ENCODE measurements around the gene GRIP1. TPM values are rescaled to one million over a fixed set of nuclear protein-coding genes. Genes with fewer than 3 reads are reported as not detected.

The GRIP1 gene
- total and polyA plus RNA-seq, 2 experiments from 2014 or later: 5.1 to 13.7 TPM

DNA sequence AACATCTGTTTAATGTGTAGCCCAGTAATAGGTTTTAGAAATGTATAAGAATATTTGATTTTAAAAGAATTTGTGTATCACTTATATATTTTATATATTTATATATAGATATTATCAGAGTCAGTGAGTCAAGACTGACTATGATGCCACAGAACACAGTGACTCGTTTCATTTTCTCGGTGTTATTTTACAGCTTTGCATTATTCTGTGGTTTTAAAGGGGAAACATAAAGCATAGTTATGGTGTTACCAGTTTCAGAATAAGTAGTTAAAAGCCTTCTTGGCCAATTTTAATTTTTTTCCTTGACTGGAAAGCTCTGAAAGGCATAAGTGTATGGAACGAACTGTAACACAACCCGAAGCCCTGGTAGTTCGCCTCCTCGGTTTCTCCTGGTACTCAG is 91.0 kb downstream of the GRIP1 start (continued):
- TF ChIP-seq, protein P1, sequence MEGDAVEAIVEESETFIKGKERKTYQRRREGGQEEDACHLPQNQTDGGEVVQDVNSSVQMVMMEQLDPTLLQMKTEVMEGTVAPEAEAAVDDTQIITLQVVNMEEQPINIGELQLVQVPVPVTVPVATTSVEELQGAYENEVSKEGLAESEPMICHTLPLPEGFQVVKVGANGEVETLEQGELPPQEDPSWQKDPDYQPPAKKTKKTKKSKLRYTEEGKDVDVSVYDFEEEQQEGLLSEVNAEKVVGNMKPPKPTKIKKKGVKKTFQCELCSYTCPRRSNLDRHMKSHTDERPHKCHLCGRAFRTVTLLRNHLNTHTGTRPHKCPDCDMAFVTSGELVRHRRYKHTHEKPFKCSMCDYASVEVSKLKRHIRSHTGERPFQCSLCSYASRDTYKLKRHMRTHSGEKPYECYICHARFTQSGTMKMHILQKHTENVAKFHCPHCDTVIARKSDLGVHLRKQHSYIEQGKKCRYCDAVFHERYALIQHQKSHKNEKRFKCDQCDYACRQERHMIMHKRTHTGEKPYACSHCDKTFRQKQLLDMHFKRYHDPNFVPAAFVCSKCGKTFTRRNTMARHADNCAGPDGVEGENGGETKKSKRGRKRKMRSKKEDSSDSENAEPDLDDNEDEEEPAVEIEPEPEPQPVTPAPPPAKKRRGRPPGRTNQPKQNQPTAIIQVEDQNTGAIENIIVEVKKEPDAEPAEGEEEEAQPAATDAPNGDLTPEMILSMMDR (conservative IDR thresholded peaks at IDR 0.05; ENCODE audit: low read depth in 2 of 2): no peak
- TF ChIP-seq STAT1 (IDR thresholded peaks at IDR 0.05; ENCODE audit: unreplicated experiment) (no peak), CREB1 (CRISPR knock-in tag; IDR thresholded peaks at IDR 0.05; ENCODE audit: low read depth) (no peak)

DNA sequence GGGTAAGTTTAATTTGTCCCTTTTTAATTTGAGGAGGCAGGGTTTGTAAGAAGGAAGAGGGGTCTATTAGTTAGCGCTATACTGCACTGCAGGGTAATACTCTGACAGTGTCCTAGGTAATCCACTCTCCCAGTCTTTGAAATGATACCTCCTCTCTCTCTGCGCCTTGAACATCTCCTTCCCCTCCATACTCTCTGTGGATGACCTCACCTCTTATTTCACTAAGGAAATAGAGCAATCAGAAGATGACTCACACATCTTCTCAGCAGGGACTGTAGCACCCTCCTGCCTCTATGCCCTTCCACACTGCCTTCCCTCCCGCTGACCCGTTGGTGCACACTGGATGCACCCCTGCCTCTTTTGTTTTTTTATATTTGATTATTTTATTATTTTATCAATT is 94.2 kb downstream of the GRIP1 start:
- no peaks in the 10 kb centered on the region; the same call in 2 of the 3 replicates for H3K36me3 Mint-ChIP-seq (ENCODE audit: low read depth)
- no peak overlapping the region for H3K4me3 Mint-ChIP-seq
- DNase-seq (ENCODE audit: low spot score): no peak

DNA sequence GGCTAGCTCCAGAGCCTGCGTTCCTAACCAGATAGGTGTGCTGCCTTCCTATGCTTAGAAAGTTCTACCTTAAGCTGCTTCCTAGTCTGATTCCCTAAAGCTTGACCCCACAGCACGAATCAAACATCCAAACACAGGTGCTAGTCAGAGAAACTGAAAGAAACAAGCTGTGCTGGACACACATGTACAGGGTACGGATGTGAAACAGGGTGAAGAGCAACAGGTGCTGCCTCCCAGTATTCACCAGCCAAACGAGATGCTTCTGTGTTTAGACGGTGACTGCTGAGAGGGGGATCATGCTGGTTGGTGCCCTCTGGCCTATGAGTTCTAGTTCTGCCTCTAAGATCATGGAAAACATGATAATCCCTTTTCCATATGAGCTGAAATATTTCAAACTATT is 105.3 kb downstream of the GRIP1 start:
- TF ChIP-seq, protein P2, sequence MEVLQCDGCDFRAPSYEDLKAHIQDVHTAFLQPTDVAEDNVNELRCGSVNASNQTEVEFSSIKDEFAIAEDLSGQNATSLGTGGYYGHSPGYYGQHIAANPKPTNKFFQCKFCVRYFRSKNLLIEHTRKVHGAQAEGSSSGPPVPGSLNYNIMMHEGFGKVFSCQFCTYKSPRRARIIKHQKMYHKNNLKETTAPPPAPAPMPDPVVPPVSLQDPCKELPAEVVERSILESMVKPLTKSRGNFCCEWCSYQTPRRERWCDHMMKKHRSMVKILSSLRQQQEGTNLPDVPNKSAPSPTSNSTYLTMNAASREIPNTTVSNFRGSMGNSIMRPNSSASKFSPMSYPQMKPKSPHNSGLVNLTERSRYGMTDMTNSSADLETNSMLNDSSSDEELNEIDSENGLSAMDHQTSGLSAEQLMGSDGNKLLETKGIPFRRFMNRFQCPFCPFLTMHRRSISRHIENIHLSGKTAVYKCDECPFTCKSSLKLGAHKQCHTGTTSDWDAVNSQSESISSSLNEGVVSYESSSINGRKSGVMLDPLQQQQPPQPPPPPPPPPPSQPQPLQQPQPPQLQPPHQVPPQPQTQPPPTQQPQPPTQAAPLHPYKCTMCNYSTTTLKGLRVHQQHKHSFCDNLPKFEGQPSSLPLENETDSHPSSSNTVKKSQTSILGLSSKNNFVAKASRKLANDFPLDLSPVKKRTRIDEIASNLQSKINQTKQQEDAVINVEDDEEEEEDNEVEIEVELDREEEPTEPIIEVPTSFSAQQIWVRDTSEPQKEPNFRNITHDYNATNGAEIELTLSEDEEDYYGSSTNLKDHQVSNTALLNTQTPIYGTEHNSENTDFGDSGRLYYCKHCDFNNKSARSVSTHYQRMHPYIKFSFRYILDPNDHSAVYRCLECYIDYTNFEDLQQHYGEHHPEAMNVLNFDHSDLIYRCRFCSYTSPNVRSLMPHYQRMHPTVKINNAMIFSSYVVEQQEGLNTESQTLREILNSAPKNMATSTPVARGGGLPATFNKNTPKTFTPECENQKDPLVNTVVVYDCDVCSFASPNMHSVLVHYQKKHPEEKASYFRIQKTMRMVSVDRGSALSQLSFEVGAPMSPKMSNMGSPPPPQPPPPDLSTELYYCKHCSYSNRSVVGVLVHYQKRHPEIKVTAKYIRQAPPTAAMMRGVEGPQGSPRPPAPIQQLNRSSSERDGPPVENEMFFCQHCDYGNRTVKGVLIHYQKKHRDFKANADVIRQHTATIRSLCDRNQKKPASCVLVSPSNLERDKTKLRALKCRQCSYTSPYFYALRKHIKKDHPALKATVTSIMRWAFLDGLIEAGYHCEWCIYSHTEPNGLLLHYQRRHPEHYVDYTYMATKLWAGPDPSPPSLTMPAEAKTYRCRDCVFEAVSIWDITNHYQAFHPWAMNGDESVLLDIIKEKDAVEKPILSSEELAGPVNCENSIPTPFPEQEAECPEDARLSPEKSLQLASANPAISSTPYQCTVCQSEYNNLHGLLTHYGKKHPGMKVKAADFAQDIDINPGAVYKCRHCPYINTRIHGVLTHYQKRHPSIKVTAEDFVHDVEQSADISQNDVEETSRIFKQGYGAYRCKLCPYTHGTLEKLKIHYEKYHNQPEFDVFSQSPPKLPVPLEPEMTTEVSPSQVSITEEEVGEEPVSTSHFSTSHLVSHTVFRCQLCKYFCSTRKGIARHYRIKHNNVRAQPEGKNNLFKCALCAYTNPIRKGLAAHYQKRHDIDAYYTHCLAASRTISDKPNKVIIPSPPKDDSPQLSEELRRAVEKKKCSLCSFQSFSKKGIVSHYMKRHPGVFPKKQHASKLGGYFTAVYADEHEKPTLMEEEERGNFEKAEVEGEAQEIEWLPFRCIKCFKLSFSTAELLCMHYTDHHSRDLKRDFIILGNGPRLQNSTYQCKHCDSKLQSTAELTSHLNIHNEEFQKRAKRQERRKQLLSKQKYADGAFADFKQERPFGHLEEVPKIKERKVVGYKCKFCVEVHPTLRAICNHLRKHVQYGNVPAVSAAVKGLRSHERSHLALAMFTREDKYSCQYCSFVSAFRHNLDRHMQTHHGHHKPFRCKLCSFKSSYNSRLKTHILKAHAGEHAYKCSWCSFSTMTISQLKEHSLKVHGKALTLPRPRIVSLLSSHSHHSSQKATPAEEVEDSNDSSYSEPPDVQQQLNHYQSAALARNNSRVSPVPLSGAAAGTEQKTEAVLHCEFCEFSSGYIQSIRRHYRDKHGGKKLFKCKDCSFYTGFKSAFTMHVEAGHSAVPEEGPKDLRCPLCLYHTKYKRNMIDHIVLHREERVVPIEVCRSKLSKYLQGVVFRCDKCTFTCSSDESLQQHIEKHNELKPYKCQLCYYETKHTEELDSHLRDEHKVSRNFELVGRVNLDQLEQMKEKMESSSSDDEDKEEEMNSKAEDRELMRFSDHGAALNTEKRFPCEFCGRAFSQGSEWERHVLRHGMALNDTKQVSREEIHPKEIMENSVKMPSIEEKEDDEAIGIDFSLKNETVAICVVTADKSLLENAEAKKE (CRISPR knock-in tag; IDR thresholded peaks at IDR 0.05): no peak
- TF ChIP-seq POLR2AphosphoS5 (IDR thresholded peaks at IDR 0.05; ENCODE audit: low read depth) (no peak), JUNB (IDR thresholded peaks at IDR 0.05; ENCODE audit: unreplicated experiment) (no peak), EZH2 (IDR thresholded peaks at IDR 0.05; ENCODE audit: low read depth, unreplicated experiment) (no peak)
- H3K27me3 Mint-ChIP-seq (ENCODE audit: insufficient read depth, low read depth, poor library complexity): no peaks in the 10 kb centered on the region
- ATAC-seq (no peak), DNase-seq (ENCODE audit: low spot score) (no peak)
- Histone ChIP-seq H3K36me3 (ENCODE audit: insufficient read depth) (no peaks in the 10 kb centered on the region), H3K4me1 (ENCODE audit: insufficient read depth) (no peaks in the 10 kb centered on the region), H3K27ac (ENCODE audit: low read depth) (no peak overlapping the region), H3K79me2 (replicated peaks; ENCODE audit: insufficient read depth) (no peaks in the 10 kb centered on the region), H3K4me3 (no peak overlapping the region), H3K4me2 (no peak overlapping the region), H4K20me1 (replicated peaks; ENCODE audit: insufficient read depth) (no peaks in the 10 kb centered on the region; the same call in 1 of the 2 replicates), H3F3A (replicated peaks; ENCODE audit: low read depth) (no peaks in the 10 kb centered on the region), H3K9me2 (ENCODE audit: insufficient read depth) (peaks cover 4% of the 10 kb centered on the region; the same call in 1 of the 2 replicates), H2AFZ (no peak overlapping the region), H3K27me3 (ENCODE audit: insufficient read depth) (no peaks in the 10 kb centered on the region)
- no peaks in the 10 kb centered on the region for H3K4me1 Mint-ChIP-seq
- H3K4me3 Mint-ChIP-seq: no peak overlapping the region
- H3K9me3 Mint-ChIP-seq: peaks cover 19% of the 10 kb centered on the region
- H3K27ac Mint-ChIP-seq: no peak overlapping the region
- peaks cover 15% of the 10 kb centered on the region for H3K36me3 Mint-ChIP-seq (ENCODE audit: low read depth)

More for the DNA sequence above, 94.2 kb downstream of the GRIP1 start:
- no peak overlapping the region for H3K27ac Mint-ChIP-seq
- no peaks in the 10 kb centered on the region for H3K27me3 ChIP-seq (ENCODE audit: insufficient read depth)
- H3K4me1 Mint-ChIP-seq: peaks cover 5% of the 10 kb centered on the region
- no peaks in the 10 kb centered on the region for H3F3A ChIP-seq (replicated peaks; ENCODE audit: low read depth)
- no peak overlapping the region for H3K4me3 ChIP-seq
- ATAC-seq: no peak
- H3K27me3 Mint-ChIP-seq (ENCODE audit: insufficient read depth, low read depth, poor library complexity): no peaks in the 10 kb centered on the region
- no peaks in the 10 kb centered on the region for H3K36me3 ChIP-seq (ENCODE audit: insufficient read depth)
- H3K9me3 Mint-ChIP-seq: peaks cover 5% of the 10 kb centered on the region; the same call in 1 of the 3 replicates
- H3K4me2 ChIP-seq: no peak overlapping the region
- H2AFZ ChIP-seq: no peak overlapping the region
- peaks cover 8% of the 10 kb centered on the region for H3K4me1 ChIP-seq (ENCODE audit: insufficient read depth)
- no peak for TF ChIP-seq JUNB (IDR thresholded peaks at IDR 0.05; ENCODE audit: unreplicated experiment)
- TF ChIP-seq NANOG (IDR thresholded peaks at IDR 0.05; ENCODE audit: borderline replicate concordance): no peak
- H3K27ac ChIP-seq (ENCODE audit: low read depth): no peak overlapping the region
- no peaks in the 10 kb centered on the region for H3K79me2 ChIP-seq (replicated peaks; ENCODE audit: insufficient read depth)
- H4K20me1 ChIP-seq (replicated peaks; ENCODE audit: insufficient read depth): no peaks in the 10 kb centered on the region
- H3K9me2 ChIP-seq (ENCODE audit: insufficient read depth): no peaks in the 10 kb centered on the region
